GM12878 (cell line): ENCODE measurements around the gene DDX10. TPM values are rescaled to one million over a fixed set of nuclear protein-coding genes. Genes with fewer than 3 reads are reported as not detected.

Experiments used
- ATAC-seq: fragments of 200-7000 bp; cut with Tn5 transposase; 3 replicates; pipeline ENCODE4 v1.9.1; 2020; ENCODE audit warnings: mild to moderate bottlenecking, moderate library complexity
- BruUV-seq: library from RNA; stranded (reverse); fragments of 400-500 nt; replicated peaks from 2 replicates; lab custom pipeline; 2021; lab: Mats Ljungman, UMichigan
- CTCF ChIA-PET: fragments of 300-600 bp; sonication (Branson Sonifier 250); formaldehyde crosslinking; extraction: SDS; loops from one replicate; lab custom pipeline; 2021; ENCODE audit warnings: inconsistent platforms; lab: Yijun Ruan, JAX
- POLR2A ChIA-PET: fragments of 350-600 bp; formaldehyde crosslinking; extraction: SDS; loops from one replicate; lab custom pipeline; 2021; ENCODE audit warnings: inconsistent platforms; lab: Charles Lee
- RAD21 ChIA-PET: fragments of 300-600 bp; sonication (Branson Sonifier 250); formaldehyde crosslinking; loops from one replicate; lab custom pipeline; 2023; ENCODE audit warnings: antibody characterized with exemption; ENCODE audit not compliant: unreplicated experiment; lab: Charles Lee
- SMC1A ChIA-PET: fragments of 300-600 bp; sonication (Branson Sonifier 250); formaldehyde crosslinking; loops from one replicate; lab custom pipeline; 2023; ENCODE audit not compliant: unreplicated experiment, uncharacterized antibody; lab: Charles Lee
- DNase-seq: peaks from one replicate; pipeline ENCODE4 v3.0.0-alpha.2; 2011; ENCODE audit warnings: low read depth, low spot score
- FAIRE-seq: peaks from 3 replicates; lab custom pipeline; 2011; peaks lifted over from hg19 to GRCh38; lab: Jason Lieb, UNC
- H2AFZ ChIP-seq: 2 replicates; pipeline ENCODE4 v1.6.0; 2011; ENCODE audit warnings: low read depth, low read length, control low read depth; ENCODE audit not compliant: control insufficient read depth
- H3K27ac ChIP-seq: 2 replicates; pipeline ENCODE4 v1.5.1; 2011; ENCODE audit warnings: control low read depth; ENCODE audit not compliant: control insufficient read depth, insufficient read depth
- H3K27me3 ChIP-seq, 2 experiments: replicated peaks in 1 of 2; 2 replicates each; pipeline versions ENCODE4 v1.6.0 to v1.6.1; 2011; ENCODE audit warnings: low read length in 1 of 2; ENCODE audit not compliant: control insufficient read depth in 2 of 2, insufficient read depth in 2 of 2
- H3K36me3 ChIP-seq, 2 experiments: 2 replicates each; pipeline ENCODE4 v1.5.1; 2011; ENCODE audit warnings: low read length in 1 of 2; ENCODE audit not compliant: control insufficient read depth in 2 of 2, insufficient read depth in 2 of 2
- H3K4me1 ChIP-seq: 2 replicates; pipeline ENCODE4 v1.6.1; 2011; ENCODE audit warnings: mild to moderate bottlenecking, low read length, moderate library complexity, mixed read lengths; ENCODE audit not compliant: control insufficient read depth, insufficient read depth
- H3K4me2 ChIP-seq: 2 replicates; pipeline ENCODE4 v1.6.0; 2011; ENCODE audit warnings: control low read depth; ENCODE audit not compliant: control insufficient read depth, insufficient read depth
- H3K4me3 ChIP-seq: fragments of 200-600 bp; sonication (generic); 2 replicates; pipeline ENCODE4 v1.5.1; 2016
- H3K79me2 ChIP-seq: 2 replicates; pipeline ENCODE4 v1.6.0; 2011; ENCODE audit warnings: low read length; ENCODE audit not compliant: control insufficient read depth, insufficient read depth
- H3K9ac ChIP-seq: 2 replicates; pipeline ENCODE4 v1.8.0; 2011; ENCODE audit warnings: low read length, control low read depth, mixed read lengths; ENCODE audit not compliant: control insufficient read depth, insufficient read depth
- H3K9me3 ChIP-seq: replicated peaks from 3 replicates; pipeline ENCODE4 v1.5.1; 2011; ENCODE audit warnings: mild to moderate bottlenecking, low read length; ENCODE audit not compliant: control insufficient read depth, insufficient read depth
- H4K20me1 ChIP-seq: 2 replicates; pipeline ENCODE4 v1.6.0; 2011; ENCODE audit not compliant: control insufficient read depth, insufficient read depth
- BMI1 ChIP-seq: fragments of 450-650 bp; IDR thresholded peaks from 2 replicates; pipeline ENCODE4 v1.6.1; 2016; ENCODE audit warnings: mild to moderate bottlenecking, moderate library complexity, borderline replicate concordance
- HCFC1 ChIP-seq: fragments of 150-350 bp; IDR thresholded peaks from 2 replicates; pipeline ENCODE4 v1.6.1; 2014; ENCODE audit warnings: low read length
- RCOR1 ChIP-seq: conservative IDR thresholded peaks from 2 replicates; pipeline ENCODE4 v1.6.1; 2012; ENCODE audit warnings: low read depth, low read length, improper control_type of control experiment
- TCF7 ChIP-seq: IDR thresholded peaks from 2 replicates; pipeline ENCODE4 v1.6.1; 2014; ENCODE audit warnings: antibody characterized with exemption, borderline replicate concordance
- ZNF207 ChIP-seq: fragments of 450-650 bp; IDR thresholded peaks from 2 replicates; pipeline ENCODE4 v1.6.1; 2014; ENCODE audit warnings: antibody characterized with exemption, mild to moderate bottlenecking, borderline replicate concordance
- ZNF622 ChIP-seq: fragments of 450-650 bp; IDR thresholded peaks from 2 replicates; pipeline ENCODE4 v1.6.1; 2017; ENCODE audit warnings: mild to moderate bottlenecking, inconsistent platforms
- WGBS: methylation state at CpG from one replicate; pipeline ENCODE4 v1.1.6; 2016; ENCODE audit warnings: low lambda C conversion rate; ENCODE audit not compliant: insufficient replicate concordance, insufficient coverage; ENCODE audit errors: missing lambda C conversion rate; 5-methylcytosine and 5-hydroxymethylcytosine counted together
- in situ Hi-C: fragments of 300-500 bp; cut with MboI; formaldehyde crosslinking; loops from 9 replicates; pipeline ENCODE4 v1.14.3; 2018; ENCODE audit warnings: mixed read lengths
- intact Hi-C: fragments of 100-400 bp; cut with micrococcal nuclease; formaldehyde crosslinking; loops from one replicate; pipeline ENCODE4 v1.14.2; 2022; ENCODE audit not compliant: unreplicated experiment
- polyA plus RNA-seq, 11 experiments: library from polyadenylated mRNA; depleted of rRNA in 4 of 11; unstranded in 6 of 11; stranded (reverse) in 5 of 11; fragments of >200 nt; fragmentation: Nextera tagmentation in 4 of 11; fragmentation: Illumina TruSeq in 1 of 11; extraction: Ambion mirVana in 4 of 11; extraction: Trizol in 1 of 11; gene quantifications; 1 replicate in 1 of 11; 2 replicates in 10 of 11; pipeline versions ENCODE4 v1.2.1 to v1.2.3, GENCODE V29; 2011 to 2016; ENCODE audit warnings: inconsistent platforms in 2 of 11, missing spikeins in 2 of 11, low read depth in 1 of 11
- total RNA-seq, 4 experiments: library from RNA; depleted of rRNA in 3 of 4; stranded (reverse); fragments of >200 nt in 3 of 4; fragmentation: Illumina TruSeq in 1 of 4; extraction: Trizol in 1 of 4; gene quantifications; 2 replicates each; pipeline versions ENCODE4 v1.2.1 to v1.2.3, GENCODE V29; 2013 to 2021

DDX10 gene
- total and polyA plus RNA-seq, 10 of the 15 experiments (the other 5 are each of a cell fraction or from before 2014, with no cell fraction given) = 20.9 to 51.5 (median 31.9) TPM

DNA sequence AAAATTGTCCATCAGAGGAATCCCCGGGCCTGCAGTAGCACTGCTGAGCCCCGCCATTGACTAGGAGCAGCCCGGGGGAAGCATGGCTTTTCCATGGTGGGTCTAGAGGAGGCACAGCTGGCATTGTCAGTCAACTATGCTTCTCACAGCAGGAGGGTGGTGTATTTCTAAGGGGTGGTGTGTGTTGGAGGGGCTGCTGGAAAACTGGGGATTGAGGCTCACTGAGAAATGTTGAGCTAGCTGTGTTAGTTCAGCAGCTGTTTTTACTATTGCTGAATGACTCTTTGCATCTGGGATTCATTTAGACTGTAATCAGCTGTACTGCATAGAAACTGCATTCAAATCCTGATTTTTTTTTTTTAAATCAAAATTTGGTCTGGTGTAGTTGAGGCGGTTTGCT lies 5.6 kb downstream of the DDX10 start:
- POLR2A ChIA-PET = interaction anchor here (1.5 kb wide), 1 partner anchor 11 kb away, joined by 3 read pairs; no protein-coding TSS in a partner anchor
- Histone ChIP-seq H3K27me3 (no peaks in the 10 kb centered on the region), H4K20me1 (no peaks in the 10 kb centered on the region), H3K79me2 (peaks cover 69% of the 10 kb centered on the region), H3K9ac (no peak overlapping the region), H3K27ac (no peak overlapping the region), H3K36me3 (peaks cover 0 to 9% of the 10 kb centered on the region in 2 experiments; a peak in 2 of 4 replicates), H3K4me1 (peaks cover 8% of the 10 kb centered on the region), H2AFZ (no peak overlapping the region), H3K4me2 (no peak overlapping the region), H3K9me3 (no peaks in the 10 kb centered on the region), H3K4me3 (no peak overlapping the region)
- in situ Hi-C loops = no loop called here
- TF ChIP-seq HCFC1 = no peak
- WGBS = 97% methylated on average over 4 of the region's 4 CpGs
- SMC1A ChIA-PET = interaction anchor here (0.9 kb wide), 1 partner anchor 10 kb away, joined by 4 read pairs; no protein-coding TSS in a partner anchor
- intact Hi-C loops = no loop called here
- CTCF ChIA-PET = interaction anchor here (0.5 kb wide), 1 partner anchor 1622 kb away, joined by 3 read pairs; no protein-coding TSS in a partner anchor
- FAIRE-seq (no peak), DNase-seq (no peak), ATAC-seq (no peak)
- RAD21 ChIA-PET = no interaction called here
- no TSS peak for BruUV-seq

DNA sequence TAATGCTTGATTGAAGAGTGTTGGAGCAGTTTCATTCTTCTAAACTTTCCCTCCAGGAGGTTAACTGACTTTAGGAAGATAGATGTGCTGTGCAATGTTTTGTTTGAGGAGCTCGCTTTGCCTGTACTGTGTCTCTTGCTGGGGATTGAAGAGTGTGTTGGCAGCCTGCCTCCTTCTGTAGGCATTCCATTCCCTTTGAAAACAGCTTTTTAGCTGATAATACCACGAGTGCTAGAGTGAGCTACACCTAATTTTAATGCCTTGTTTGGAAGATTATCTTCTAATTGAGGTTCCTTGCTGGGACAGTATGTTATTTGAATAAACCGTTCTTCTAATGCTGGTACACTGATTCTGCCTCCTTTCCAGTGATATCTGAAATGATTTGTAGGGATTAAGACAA lies 7.2 kb downstream of the DDX10 start:
- intact Hi-C loops (no loop called here), in situ Hi-C loops (no loop called here)
- no peak overlapping the region for H3K9ac ChIP-seq
- H3K9me3 ChIP-seq = no peaks in the 10 kb centered on the region
- no peaks in the 10 kb centered on the region for H3K4me1 ChIP-seq
- ATAC-seq (no peak), DNase-seq (no peak), FAIRE-seq (no peak)
- TF ChIP-seq ZNF207 (no peak), ZNF622 (no peak), RCOR1 (no peak), BMI1 (no peak), TCF7 (no peak)
- peaks cover 53% of the 10 kb centered on the region for H3K79me2 ChIP-seq
- no peak overlapping the region for H3K4me3 ChIP-seq
- ChIA-PET CTCF (interaction anchor here (1.1 kb wide), 1 partner anchor 25 kb away, joined by 6 read pairs; no protein-coding TSS in a partner anchor), POLR2A (interaction anchor here (0.7 kb wide), 1 partner anchor 487 kb away, joined by 3 read pairs; no protein-coding TSS in a partner anchor), RAD21 (no interaction called here), SMC1A (no interaction called here)
- H3K27me3 ChIP-seq = no peaks in the 10 kb centered on the region
- no peaks in the 10 kb centered on the region for H4K20me1 ChIP-seq
- H3K36me3 ChIP-seq = peaks cover 6 to 19% of the 10 kb centered on the region in 2 experiments
- no peak overlapping the region for H3K27ac ChIP-seq
- no peak overlapping the region for H2AFZ ChIP-seq
- no peak overlapping the region for H3K4me2 ChIP-seq
- WGBS = 78% methylated on average over 3 of the region's 3 CpGs
- no TSS peak for BruUV-seq
